ENCODE measurements around the gene ZNF846. TPM values are rescaled to one million over a fixed set of nuclear protein-coding genes. Genes with fewer than 3 reads are reported as not detected.

The ZNF846 gene
- total RNA-seq, 1 donor from 2014 or later: 12.8 TPM

- intact Hi-C loops (cut with DNase I): no loop called here
- H3K4me1 ChIP-seq: no peaks in the 10 kb centered on the region
Measured at GRCh38 chr19:9724157-9724556, 44.4 kb downstream of the ZNF846 start.

GRCh38 chr19:9721861-9722260, 46.7 kb downstream of the ZNF846 start:
- H3K27me3 ChIP-seq: no peaks in the 10 kb centered on the region
- H3K36me3 ChIP-seq: no peaks in the 10 kb centered on the region
- no peak overlapping the region for H3K4me3 ChIP-seq
- no peaks in the 10 kb centered on the region for H3K9me3 ChIP-seq
- no peak for TF ChIP-seq CTCF (IDR thresholded peaks at IDR 0.05)
- intact Hi-C loops (cut with DNase I): no loop called here
- no peak overlapping the region for H3K27ac ChIP-seq
- no peaks in the 10 kb centered on the region for H3K4me1 ChIP-seq
- no peak for DNase-seq (ENCODE audit: extremely low spot score in 2 of 2)

More at GRCh38 chr19:9724157-9724556, 44.4 kb downstream of the ZNF846 start:
- Histone ChIP-seq H3K36me3 (no peaks in the 10 kb centered on the region), H3K27ac (no peak overlapping the region), H3K27me3 (no peaks in the 10 kb centered on the region), H3K9me3 (no peaks in the 10 kb centered on the region), H3K4me3 (no peak overlapping the region)
- no peak for DNase-seq (ENCODE audit: extremely low spot score in 2 of 2)
- no peak for TF ChIP-seq POLR2AphosphoS5 (IDR thresholded peaks at IDR 0.05; ENCODE audit: insufficient read depth in 1 of 2, low read depth in 1 of 2)
- TF ChIP-seq POLR2A (IDR thresholded peaks at IDR 0.05): no peak
- no peak for TF ChIP-seq CTCF (IDR thresholded peaks at IDR 0.05)

- TF ChIP-seq POLR2AphosphoS5 (IDR thresholded peaks at IDR 0.05; ENCODE audit: insufficient read depth in 1 of 2, low read depth in 1 of 2) (no peak), CTCF (IDR thresholded peaks at IDR 0.05) (no peak), POLR2A (IDR thresholded peaks at IDR 0.05) (no peak)
- H3K36me3 ChIP-seq: no peaks in the 10 kb centered on the region
- no peak overlapping the region for H3K27ac ChIP-seq
- no peaks in the 10 kb centered on the region for H3K9me3 ChIP-seq
- no peak for DNase-seq (ENCODE audit: extremely low spot score in 2 of 2)
- H3K27me3 ChIP-seq: no peaks in the 10 kb centered on the region
- intact Hi-C loops (cut with DNase I): no loop called here
- H3K4me1 ChIP-seq: no peaks in the 10 kb centered on the region
- H3K4me3 ChIP-seq: no peak overlapping the region
Measured at GRCh38 chr19:9720541-9720940, 48.0 kb downstream of the ZNF846 start.

GRCh38 chr19:9711815-9712214, 56.7 kb downstream of the ZNF846 start:
- no peaks in the 10 kb centered on the region for H3K4me1 ChIP-seq
- intact Hi-C loops (cut with DNase I): no loop called here
- no peak for DNase-seq (ENCODE audit: extremely low spot score in 2 of 2)
- no peak overlapping the region for H3K4me3 ChIP-seq
- H3K27ac ChIP-seq: no peak overlapping the region
- no peaks in the 10 kb centered on the region for H3K9me3 ChIP-seq
- TF ChIP-seq CTCF (IDR thresholded peaks at IDR 0.05) (no peak), POLR2AphosphoS5 (IDR thresholded peaks at IDR 0.05; ENCODE audit: insufficient read depth in 1 of 2, low read depth in 1 of 2) (no peak), POLR2A (IDR thresholded peaks at IDR 0.05) (no peak)
- H3K36me3 ChIP-seq: no peaks in the 10 kb centered on the region
- H3K27me3 ChIP-seq: no peaks in the 10 kb centered on the region

GRCh38 chr19:9709305-9709704, 59.2 kb downstream of the ZNF846 start:
- Histone ChIP-seq H3K9me3 (no peaks in the 10 kb centered on the region), H3K4me3 (no peak overlapping the region), H3K27ac (no peak overlapping the region), H3K4me1 (no peaks in the 10 kb centered on the region), H3K36me3 (no peaks in the 10 kb centered on the region), H3K27me3 (no peaks in the 10 kb centered on the region)
- TF ChIP-seq POLR2AphosphoS5 (IDR thresholded peaks at IDR 0.05; ENCODE audit: insufficient read depth in 1 of 2, low read depth in 1 of 2) (no peak), CTCF (IDR thresholded peaks at IDR 0.05) (no peak), POLR2A (IDR thresholded peaks at IDR 0.05) (no peak)
- intact Hi-C loops (cut with DNase I): no loop called here
- no peak for DNase-seq (ENCODE audit: extremely low spot score in 2 of 2)
